GM18520 (cell line): Measurements from ENCODE around the gene HOXB9.

Experiments used
- ATAC-seq: cut with Tn5 transposase; IDR thresholded peaks from one replicate; pipeline ENCODE4 v1.9.1; 2021; ENCODE audit not compliant: unreplicated experiment

The HOXB9 gene

GRCh38 chr17:48625495-48626244, 488 bp downstream of the HOXB9 start:
- no peak for ATAC-seq

GRCh38 chr17:48624544-48625494, 1.3 kb downstream of the HOXB9 start:
- ATAC-seq, result no peak

- no peak for ATAC-seq
Measured at GRCh38 chr17:48624118-48624517, 2.0 kb downstream of the HOXB9 start.

- ATAC-seq, result no peak
Measured at GRCh38 chr17:48623583-48623982, 2.6 kb downstream of the HOXB9 start.

GRCh38 chr17:48622857-48623256, 3.3 kb downstream of the HOXB9 start:
- ATAC-seq, result no peak

- no peak for ATAC-seq
Measured at GRCh38 chr17:48621410-48622392, 4.5 kb downstream of the HOXB9 start.

GRCh38 chr17:48620461-48621139, 5.6 kb downstream of the HOXB9 start:
- no peak for ATAC-seq

GRCh38 chr17:48619826-48620449, 6.2 kb downstream of the HOXB9 start:
- no peak for ATAC-seq

- ATAC-seq, result peak; percentile 42
Measured at GRCh38 chr17:48618256-48618896, 7.8 kb downstream of the HOXB9 start.

GRCh38 chr17:48617471-48618255, 8.5 kb downstream of the HOXB9 start:
- no peak for ATAC-seq

GRCh38 chr17:48616717-48617470, 9.3 kb downstream of the HOXB9 start:
- no peak for ATAC-seq

GRCh38 chr17:48615963-48616716, 10.0 kb downstream of the HOXB9 start:
- no peak for ATAC-seq

- ATAC-seq, result no peak
Measured at GRCh38 chr17:48615047-48615962, 10.9 kb downstream of the HOXB9 start, which contains the start of gene HOXB8. Gene HOXB8 (minus strand): TSS chr17:48615292. CDS start chr17:48614704, 588 bp downstream.

GRCh38 chr17:48613862-48614694, 12.1 kb downstream of the HOXB9 start:
- no peak for ATAC-seq
